Esophagus squamous epithelium (tissue), 4 donors: ENCODE measurements around the gene GUK1.
"Not testable (repeated sequence)": the region's sequence is repeated elsewhere in the genome, so short reads cannot be mapped to it uniquely, and the experiment has no call there.

ENCODE experiments used
- POLR2A ChIP-seq, 4 donors: fragments of 450-650 bp; IDR thresholded peaks; one replicate each; pipeline ENCODE4 v1.6.1; 2017; ENCODE audit warnings: antibody characterized with exemption in 4 of 4, mild to moderate bottlenecking in 4 of 4, moderate library complexity in 3 of 4
- TF ChIP-seq, protein P1 (sequence below), 6 experiments: fragments of 450-650 bp in 4 of 6; fragments of 200-600 bp in 2 of 6; sonication (generic) in 2 of 6; IDR thresholded peaks; one replicate each; pipeline ENCODE4 v1.5.1; 2016 to 2019; ENCODE audit warnings: antibody characterized with exemption in 6 of 6, mild to moderate bottlenecking in 4 of 6, moderate library complexity in 4 of 6

DNA sequence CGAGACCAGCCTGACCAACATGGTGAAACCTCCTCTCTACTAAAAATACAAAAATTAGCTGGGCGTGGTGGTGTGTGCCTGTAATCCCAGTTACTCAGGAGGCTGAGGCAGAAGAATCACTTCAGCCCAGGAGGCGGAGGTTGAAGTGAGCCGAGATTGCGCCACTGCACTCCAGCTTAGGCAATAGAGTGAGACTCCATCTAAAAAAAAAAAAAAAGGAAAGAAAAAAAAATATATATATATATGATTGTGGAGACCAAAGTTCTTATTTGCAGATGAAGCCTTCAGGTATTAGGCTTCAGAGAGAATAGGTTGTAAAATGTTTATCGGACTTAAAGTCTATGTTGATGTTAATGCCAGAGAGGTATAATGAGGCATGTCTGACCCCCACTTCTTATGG lies 28.8 kb upstream of the GUK1 start:
- TF ChIP-seq, protein P1, sequence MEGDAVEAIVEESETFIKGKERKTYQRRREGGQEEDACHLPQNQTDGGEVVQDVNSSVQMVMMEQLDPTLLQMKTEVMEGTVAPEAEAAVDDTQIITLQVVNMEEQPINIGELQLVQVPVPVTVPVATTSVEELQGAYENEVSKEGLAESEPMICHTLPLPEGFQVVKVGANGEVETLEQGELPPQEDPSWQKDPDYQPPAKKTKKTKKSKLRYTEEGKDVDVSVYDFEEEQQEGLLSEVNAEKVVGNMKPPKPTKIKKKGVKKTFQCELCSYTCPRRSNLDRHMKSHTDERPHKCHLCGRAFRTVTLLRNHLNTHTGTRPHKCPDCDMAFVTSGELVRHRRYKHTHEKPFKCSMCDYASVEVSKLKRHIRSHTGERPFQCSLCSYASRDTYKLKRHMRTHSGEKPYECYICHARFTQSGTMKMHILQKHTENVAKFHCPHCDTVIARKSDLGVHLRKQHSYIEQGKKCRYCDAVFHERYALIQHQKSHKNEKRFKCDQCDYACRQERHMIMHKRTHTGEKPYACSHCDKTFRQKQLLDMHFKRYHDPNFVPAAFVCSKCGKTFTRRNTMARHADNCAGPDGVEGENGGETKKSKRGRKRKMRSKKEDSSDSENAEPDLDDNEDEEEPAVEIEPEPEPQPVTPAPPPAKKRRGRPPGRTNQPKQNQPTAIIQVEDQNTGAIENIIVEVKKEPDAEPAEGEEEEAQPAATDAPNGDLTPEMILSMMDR (IDR thresholded peaks at IDR 0.05) = not testable (repeated sequence)
- not testable (repeated sequence) for TF ChIP-seq POLR2A (IDR thresholded peaks at IDR 0.05)
